ENCODE results near the gene MPPED1.

DNA sequence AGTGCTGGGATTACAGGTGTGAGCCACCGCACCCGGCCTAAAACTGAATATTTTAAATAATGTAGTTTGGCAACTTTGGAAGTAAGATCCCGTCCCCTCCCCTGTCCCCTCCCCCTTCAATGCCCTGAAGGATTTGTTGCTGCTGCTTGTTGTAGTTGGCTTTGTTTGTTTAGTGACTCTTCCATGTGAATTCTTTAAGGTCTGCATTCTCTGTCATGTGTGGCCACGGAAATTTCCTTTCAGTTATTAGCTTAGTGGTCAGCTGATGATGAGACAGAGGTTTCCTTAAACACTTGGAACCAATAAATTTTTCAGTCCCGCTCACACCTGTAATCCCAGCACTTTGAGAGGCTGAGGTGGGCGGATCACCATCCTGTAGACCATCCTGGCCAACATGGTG is 109.9 kb downstream of the MPPED1 start:
- TF ChIP-seq, protein P1, sequence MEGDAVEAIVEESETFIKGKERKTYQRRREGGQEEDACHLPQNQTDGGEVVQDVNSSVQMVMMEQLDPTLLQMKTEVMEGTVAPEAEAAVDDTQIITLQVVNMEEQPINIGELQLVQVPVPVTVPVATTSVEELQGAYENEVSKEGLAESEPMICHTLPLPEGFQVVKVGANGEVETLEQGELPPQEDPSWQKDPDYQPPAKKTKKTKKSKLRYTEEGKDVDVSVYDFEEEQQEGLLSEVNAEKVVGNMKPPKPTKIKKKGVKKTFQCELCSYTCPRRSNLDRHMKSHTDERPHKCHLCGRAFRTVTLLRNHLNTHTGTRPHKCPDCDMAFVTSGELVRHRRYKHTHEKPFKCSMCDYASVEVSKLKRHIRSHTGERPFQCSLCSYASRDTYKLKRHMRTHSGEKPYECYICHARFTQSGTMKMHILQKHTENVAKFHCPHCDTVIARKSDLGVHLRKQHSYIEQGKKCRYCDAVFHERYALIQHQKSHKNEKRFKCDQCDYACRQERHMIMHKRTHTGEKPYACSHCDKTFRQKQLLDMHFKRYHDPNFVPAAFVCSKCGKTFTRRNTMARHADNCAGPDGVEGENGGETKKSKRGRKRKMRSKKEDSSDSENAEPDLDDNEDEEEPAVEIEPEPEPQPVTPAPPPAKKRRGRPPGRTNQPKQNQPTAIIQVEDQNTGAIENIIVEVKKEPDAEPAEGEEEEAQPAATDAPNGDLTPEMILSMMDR (IDR thresholded peaks at IDR 0.05; ENCODE audit: poor library complexity) = no peak
- TF ChIP-seq EZH2 (IDR thresholded peaks at IDR 0.05; ENCODE audit: borderline replicate concordance) = no peak

Data from hepatocyte (in vitro differentiated cells).